HepG2 (cell line): ENCODE measurements around the gene MRRF. TPM values are rescaled to one million over a fixed set of nuclear protein-coding genes. Genes with fewer than 3 reads are reported as not detected.

Experiments used
- ATAC-seq: fragments of 200-7000 bp; cut with Tn5 transposase; 3 replicates; pipeline ENCODE4 v1.9.1; 2020; ENCODE audit warnings: mild to moderate bottlenecking, moderate library complexity
- BruUV-seq: library from RNA; stranded (reverse); fragments of 400-500 nt; replicated peaks from 2 replicates; lab custom pipeline; 2021; lab: Mats Ljungman, UMichigan
- CTCF ChIA-PET: fragments of 300-600 bp; formaldehyde crosslinking; extraction: SDS; loops from one replicate; lab custom pipeline; 2021; ENCODE audit warnings: low total read pairs, inconsistent platforms, low intra/inter-chr PET ratio; lab: Yijun Ruan, JAX
- POLR2A ChIA-PET: fragments of 350-600 bp; sonication (Branson Sonifier 250); formaldehyde crosslinking; loops from one replicate; lab custom pipeline; 2020; ENCODE audit warnings: antibody characterized with exemption, inconsistent platforms; lab: Yijun Ruan, JAX
- DNase-seq: peaks from one replicate; pipeline ENCODE4 v3.0.0-alpha.2; 2015; ENCODE audit warnings: low spot score
- FAIRE-seq: peaks from 3 replicates; lab custom pipeline; 2011; peaks lifted over from hg19 to GRCh38; lab: Jason Lieb, UNC
- H2AFZ ChIP-seq: one replicate; pipeline ENCODE4 v1.6.1; 2011; ENCODE audit warnings: low read length, inconsistent platforms
- H3K27ac ChIP-seq: fragments of 300-600 bp; 3 replicates; pipeline ENCODE4 v1.8.0; 2011; ENCODE audit warnings: mixed run types, mild to moderate bottlenecking, mixed read lengths, low read length, inconsistent platforms; ENCODE audit not compliant: insufficient read depth; ENCODE audit errors: extremely low read length
- H3K27me3 ChIP-seq, 2 experiments: fragments of 200-600 bp in 1 of 2; 2 replicates in 1 of 2; 3 replicates in 1 of 2; pipeline versions ENCODE4 v1.6.0 to v1.8.0; 2011; ENCODE audit warnings: low read length in 2 of 2, mild to moderate bottlenecking in 2 of 2, moderate library complexity in 2 of 2, inconsistent platforms in 1 of 2; ENCODE audit not compliant: insufficient read depth in 2 of 2, control insufficient read depth in 1 of 2
- H3K36me3 ChIP-seq, 2 experiments: fragments of 200-600 bp in 1 of 2; replicated peaks in 1 of 2; 2 replicates in 1 of 2; 3 replicates in 1 of 2; pipeline versions ENCODE4 v1.5.1 to v1.8.0; 2011; ENCODE audit warnings: low read length in 2 of 2, inconsistent platforms in 1 of 2; ENCODE audit not compliant: insufficient read depth in 2 of 2, control insufficient read depth in 1 of 2
- H3K4me1 ChIP-seq: 2 replicates; pipeline ENCODE4 v1.5.1; 2012; ENCODE audit warnings: low read length, inconsistent platforms; ENCODE audit not compliant: insufficient read depth
- H3K4me2 ChIP-seq: 2 replicates; pipeline ENCODE4 v1.6.0; 2011; ENCODE audit warnings: low read depth, low read length, inconsistent platforms
- H3K4me3 ChIP-seq, 3 experiments: fragments of 200-600 bp in 1 of 3; sonication (generic), shearing (Covaris generic) in 1 of 3; replicated peaks in 1 of 3; 2 replicates each; pipeline ENCODE4 v1.5.1; 2011 to 2016; ENCODE audit warnings: low read length in 3 of 3, inconsistent platforms in 2 of 3, low read depth in 2 of 3, mild to moderate bottlenecking in 2 of 3, control low read depth in 1 of 3, mixed read lengths in 1 of 3; ENCODE audit not compliant: insufficient read depth in 1 of 3
- H3K79me2 ChIP-seq: one replicate; pipeline ENCODE4 v1.6.1; 2011; ENCODE audit warnings: low read length, inconsistent platforms; ENCODE audit not compliant: insufficient read depth
- H3K9ac ChIP-seq: 2 replicates; pipeline ENCODE4 v1.6.0; 2011; ENCODE audit warnings: mild to moderate bottlenecking, low read depth, low read length, inconsistent platforms; ENCODE audit not compliant: insufficient read depth
- H3K9me3 ChIP-seq: 2 replicates; pipeline ENCODE4 v1.5.1; 2012; ENCODE audit warnings: mild to moderate bottlenecking, low read length
- H4K20me1 ChIP-seq: 2 replicates; pipeline ENCODE4 v1.6.0; 2011; ENCODE audit warnings: inconsistent platforms, mild to moderate bottlenecking, low read length, moderate library complexity; ENCODE audit not compliant: insufficient read depth
- AGO1 ChIP-seq: fragments of 200-400 bp; formaldehyde crosslinking; IDR thresholded peaks from 2 replicates; pipeline ENCODE4 v1.6.1; 2017; ENCODE audit warnings: mild to moderate bottlenecking, low read depth, low read length, moderate library complexity; ENCODE audit not compliant: poor library complexity, severe bottlenecking
- EHMT2 ChIP-seq: fragments of 200-600 bp; sonication (generic); IDR thresholded peaks from 2 replicates; pipeline ENCODE4 v1.7.0; 2017; ENCODE audit warnings: antibody characterized with exemption, low read depth, low read length, borderline replicate concordance
- KDM5B ChIP-seq: sonication (generic); formaldehyde crosslinking; IDR thresholded peaks from 2 replicates; pipeline ENCODE4 v1.4.0; 2020; ENCODE audit warnings: missing genetic modification reagents, mild to moderate bottlenecking, borderline replicate concordance
- NFIB ChIP-seq: sonication (generic); formaldehyde crosslinking; IDR thresholded peaks from 2 replicates; pipeline ENCODE4 v1.9.0; 2021; ENCODE audit warnings: missing genetic modification reagents, mild to moderate bottlenecking, borderline replicate concordance
- PCBP2 ChIP-seq: fragments of 200-400 bp; formaldehyde crosslinking; optimal IDR thresholded peaks from 2 replicates; pipeline ENCODE3; 2018; ENCODE audit warnings: low read length, low read depth; ENCODE audit not compliant: poor library complexity, severe bottlenecking
- SATB2 ChIP-seq: sonication (generic); formaldehyde crosslinking; IDR thresholded peaks from 2 replicates; pipeline ENCODE4 v1.5.0; 2020; ENCODE audit warnings: missing genetic modification reagents
- STAG1 ChIP-seq: sonication (generic); formaldehyde crosslinking; IDR thresholded peaks from 2 replicates; pipeline ENCODE4 v1.4.0; 2020; ENCODE audit warnings: missing genetic modification reagents
- YEATS4 ChIP-seq: sonication (generic); formaldehyde crosslinking; IDR thresholded peaks from 2 replicates; pipeline ENCODE4 v1.4.0; 2020; ENCODE audit warnings: missing genetic modification reagents, borderline replicate concordance
- YY1 ChIP-seq: IDR thresholded peaks from 2 replicates; pipeline ENCODE4 v1.6.1; 2011; ENCODE audit warnings: low read length, low read depth, moderate library complexity, mild to moderate bottlenecking; ENCODE audit not compliant: insufficient read depth, insufficient replicate concordance
- ZNF10 ChIP-seq: sonication (generic); formaldehyde crosslinking; IDR thresholded peaks from 2 replicates; pipeline ENCODE4 v1.4.0; 2020; ENCODE audit warnings: mild to moderate bottlenecking, low read depth, missing genetic modification reagents, borderline replicate concordance
- ZNF274 ChIP-seq: sonication (generic); formaldehyde crosslinking; IDR thresholded peaks from 2 replicates; pipeline ENCODE4 v1.5.1; 2020; ENCODE audit warnings: mild to moderate bottlenecking, missing genetic modification reagents
- ZSCAN9 ChIP-seq: IDR thresholded peaks from 2 replicates; pipeline ENCODE4 v1.6.1; 2016; ENCODE audit warnings: borderline replicate concordance
- WGBS: methylation state at CpG from one replicate; pipeline ENCODE4 v1.1.6; 2017; ENCODE audit warnings: low lambda C conversion rate; 5-methylcytosine and 5-hydroxymethylcytosine counted together
- in situ Hi-C: cut with HindIII; loops from 2 replicates; pipeline ENCODE4 v1.10.0; 2017; ENCODE audit warnings: low pct_unique_long_range_greater_than_20kb; ENCODE audit not compliant: extremely low pct_ligation_motif_present
- intact Hi-C: fragments of 100-400 bp; cut with micrococcal nuclease; formaldehyde crosslinking; loops from one replicate; pipeline ENCODE4 v1.10.0; 2022; ENCODE audit not compliant: unreplicated experiment
- polyA plus RNA-seq, 8 experiments: library from polyadenylated mRNA; depleted of rRNA in 3 of 8; stranded (reverse) in 7 of 8; unstranded in 1 of 8; fragments of >200 nt; fragmentation: Illumina TruSeq in 4 of 8; extraction: Trizol in 4 of 8; gene quantifications; 2 replicates each; pipeline versions ENCODE4 v1.2.1 to v1.2.3, GENCODE V29; 2011 to 2016; ENCODE audit warnings: low read depth in 4 of 8, missing spikeins in 1 of 8, mixed read lengths in 1 of 8; ENCODE audit not compliant: insufficient read depth in 1 of 8
- total RNA-seq, 5 experiments: library from RNA; depleted of rRNA; stranded (reverse); fragments of >200 nt; fragmentation: Illumina TruSeq; extraction: Trizol; gene quantifications; 2 replicates each; pipeline ENCODE4 v1.2.3, GENCODE V29; 2016; ENCODE audit warnings: low read depth in 1 of 5
- TF ChIP-seq, protein P1 (sequence below): sonication (generic); formaldehyde crosslinking; IDR thresholded peaks from 2 replicates; pipeline ENCODE4 v1.9.0; 2021; ENCODE audit warnings: missing genetic modification reagents, mild to moderate bottlenecking, borderline replicate concordance
- TF ChIP-seq, protein P2 (sequence below): sonication (generic); formaldehyde crosslinking; IDR thresholded peaks from 2 replicates; pipeline ENCODE4 v1.4.0; 2020; ENCODE audit warnings: mild to moderate bottlenecking, missing genetic modification reagents

Gene MRRF
- total and polyA plus RNA-seq, 2 of the 13 experiments (the other 11 are each of a cell fraction or from before 2014, with no cell fraction given) = 37.3 to 44.3 TPM

DNA sequence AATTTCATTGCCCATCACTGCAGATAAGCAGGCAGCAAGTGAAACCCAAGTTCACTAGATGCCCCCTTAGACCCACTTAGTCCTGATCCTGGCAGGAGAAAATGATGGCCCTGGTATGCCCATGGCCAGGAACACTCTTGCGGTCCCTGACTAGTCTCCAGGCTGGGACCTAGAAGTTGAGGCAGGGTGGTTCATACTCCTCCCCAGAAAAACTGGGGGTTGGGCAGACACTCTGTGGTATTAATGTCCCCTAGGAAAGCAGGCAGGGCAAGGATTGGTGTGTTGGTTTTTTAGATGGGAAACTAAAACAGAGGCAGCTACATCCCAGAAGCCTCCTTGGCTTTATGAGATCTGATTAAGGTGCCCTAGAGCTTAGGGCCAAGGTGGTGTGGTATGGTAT lies 49.0 kb upstream of the MRRF start:
- H3K27me3 ChIP-seq = peaks cover 5 to 52% of the 10 kb centered on the region in 2 experiments; a peak in 4 of 5 replicates
- no peaks in the 10 kb centered on the region for H3K36me3 ChIP-seq
- WGBS = no CpG with 5 or more reads among the region's 1 CpG
- in situ Hi-C loops = no loop called here
- ATAC-seq = no peak
- no peaks in the 10 kb centered on the region for H3K79me2 ChIP-seq
- H3K4me3 ChIP-seq = no peak overlapping the region
- no peaks in the 10 kb centered on the region for H4K20me1 ChIP-seq
- no peak for DNase-seq
- peaks cover 63% of the 10 kb centered on the region for H3K4me1 ChIP-seq
- no peak overlapping the region for H2AFZ ChIP-seq
- H3K9ac ChIP-seq = no peak overlapping the region
- H3K27ac ChIP-seq = no peak overlapping the region
- no TSS peak for BruUV-seq
- H3K9me3 ChIP-seq = no peaks in the 10 kb centered on the region
- ChIA-PET CTCF (no interaction called here), POLR2A (no interaction called here)
- intact Hi-C loops = no loop called here
- TF ChIP-seq ZNF274 (CRISPR knock-in tag) (no peak), SATB2 (no peak)
- H3K4me2 ChIP-seq = no peak overlapping the region
- FAIRE-seq = no peak

DNA sequence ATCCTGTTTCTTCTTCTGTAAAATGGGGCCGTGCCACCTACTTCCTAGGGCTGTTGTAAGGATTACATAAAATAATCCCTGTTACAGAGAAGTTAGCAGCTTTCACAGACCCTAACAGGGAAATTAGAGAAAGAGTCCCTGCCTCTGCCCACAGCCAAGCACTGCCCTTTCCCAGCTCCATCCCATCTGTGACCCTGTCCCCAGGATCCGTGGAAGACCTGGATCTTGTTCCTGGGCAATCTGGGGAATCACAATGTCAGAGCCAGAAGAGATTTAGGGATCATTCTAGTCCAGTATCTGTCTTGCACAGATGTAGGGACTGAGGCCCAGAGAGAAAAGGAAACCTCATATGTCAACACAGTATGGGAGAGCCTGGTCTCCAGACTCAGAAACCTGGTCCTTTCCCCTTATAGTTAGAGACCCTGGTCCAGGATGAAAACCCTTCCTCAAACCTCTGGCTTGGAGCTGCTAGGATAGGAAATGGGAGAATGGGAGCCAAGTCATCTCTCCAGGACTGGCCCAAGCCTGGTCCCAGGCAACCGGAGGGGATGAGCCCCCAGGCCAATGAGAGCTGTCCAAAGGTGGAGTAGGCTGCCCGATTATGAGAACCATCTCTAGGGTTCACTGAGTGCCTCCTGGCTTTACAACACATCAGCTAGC lies 48.4 kb upstream of the MRRF start:
- Histone ChIP-seq H3K4me2 (no peak overlapping the region), H3K4me3 (no peak overlapping the region), H3K79me2 (no peaks in the 10 kb centered on the region), H2AFZ (no peak overlapping the region), H3K9ac (no peak overlapping the region), H4K20me1 (no peaks in the 10 kb centered on the region), H3K9me3 (no peaks in the 10 kb centered on the region), H3K4me1 (peaks cover 69% of the 10 kb centered on the region), H3K27me3 (peaks cover 5 to 58% of the 10 kb centered on the region in 2 experiments; a peak in 4 of 5 replicates), H3K36me3 (no peaks in the 10 kb centered on the region), H3K27ac (no peak overlapping the region)
- no peak for ATAC-seq
- WGBS = 25% methylated on average over 4 of the region's 4 CpGs
- in situ Hi-C loops (no loop called here), intact Hi-C loops (no loop called here)
- DNase-seq = no peak
- CTCF ChIA-PET = no interaction called here
- no TSS peak for BruUV-seq
- FAIRE-seq = no peak
- POLR2A ChIA-PET = no interaction called here
- no peak for TF ChIP-seq YY1
- no peak for TF ChIP-seq NFIB
- TF ChIP-seq, protein P1, sequence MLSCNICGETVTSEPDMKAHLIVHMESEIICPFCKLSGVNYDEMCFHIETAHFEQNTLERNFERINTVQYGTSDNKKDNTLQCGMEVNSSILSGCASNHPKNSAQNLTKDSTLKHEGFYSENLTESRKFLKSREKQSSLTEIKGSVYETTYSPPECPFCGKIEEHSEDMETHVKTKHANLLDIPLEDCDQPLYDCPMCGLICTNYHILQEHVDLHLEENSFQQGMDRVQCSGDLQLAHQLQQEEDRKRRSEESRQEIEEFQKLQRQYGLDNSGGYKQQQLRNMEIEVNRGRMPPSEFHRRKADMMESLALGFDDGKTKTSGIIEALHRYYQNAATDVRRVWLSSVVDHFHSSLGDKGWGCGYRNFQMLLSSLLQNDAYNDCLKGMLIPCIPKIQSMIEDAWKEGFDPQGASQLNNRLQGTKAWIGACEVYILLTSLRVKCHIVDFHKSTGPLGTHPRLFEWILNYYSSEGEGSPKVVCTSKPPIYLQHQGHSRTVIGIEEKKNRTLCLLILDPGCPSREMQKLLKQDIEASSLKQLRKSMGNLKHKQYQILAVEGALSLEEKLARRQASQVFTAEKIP (CRISPR knock-in tag) = no peak
- TF ChIP-seq ZSCAN9 (CRISPR knock-in tag) = no peak
- TF ChIP-seq AGO1 = no peak
- TF ChIP-seq ZNF10 (CRISPR knock-in tag) = no peak
- no peak for TF ChIP-seq EHMT2
- TF ChIP-seq, protein P2, sequence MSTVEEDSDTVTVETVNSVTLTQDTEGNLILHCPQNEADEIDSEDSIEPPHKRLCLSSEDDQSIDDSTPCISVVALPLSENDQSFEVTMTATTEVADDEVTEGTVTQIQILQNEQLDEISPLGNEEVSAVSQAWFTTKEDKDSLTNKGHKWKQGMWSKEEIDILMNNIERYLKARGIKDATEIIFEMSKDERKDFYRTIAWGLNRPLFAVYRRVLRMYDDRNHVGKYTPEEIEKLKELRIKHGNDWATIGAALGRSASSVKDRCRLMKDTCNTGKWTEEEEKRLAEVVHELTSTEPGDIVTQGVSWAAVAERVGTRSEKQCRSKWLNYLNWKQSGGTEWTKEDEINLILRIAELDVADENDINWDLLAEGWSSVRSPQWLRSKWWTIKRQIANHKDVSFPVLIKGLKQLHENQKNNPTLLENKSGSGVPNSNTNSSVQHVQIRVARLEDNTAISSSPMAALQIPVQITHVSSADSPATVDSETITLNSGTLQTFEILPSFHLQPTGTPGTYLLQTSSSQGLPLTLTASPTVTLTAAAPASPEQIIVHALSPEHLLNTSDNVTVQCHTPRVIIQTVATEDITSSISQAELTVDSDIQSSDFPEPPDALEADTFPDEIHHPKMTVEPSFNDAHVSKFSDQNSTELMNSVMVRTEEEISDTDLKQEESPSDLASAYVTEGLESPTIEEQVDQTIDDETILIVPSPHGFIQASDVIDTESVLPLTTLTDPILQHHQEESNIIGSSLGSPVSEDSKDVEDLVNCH = no peak
- TF ChIP-seq PCBP2 = no peak
- no peak for TF ChIP-seq YEATS4 (CRISPR knock-in tag)
- TF ChIP-seq STAG1 = no peak
- no peak for TF ChIP-seq KDM5B (CRISPR knock-in tag)
